NCI-H1417 treated with DMSO at 0.1 percent for 48 hours (cell line): ENCODE results near the gene FOXK1.

Experiments used
- DNase-seq: peaks from one replicate; lab custom pipeline; 2025; lab: John Stamatoyannopoulos, UW

FOXK1 gene

GRCh38 chr7:4722960-4723630, 41.0 kb downstream of the FOXK1 start:
- DNase-seq = no peak

GRCh38 chr7:4724648-4725013, 42.5 kb downstream of the FOXK1 start:
- DNase-seq = no peak

GRCh38 chr7:4725014-4725849, 43.1 kb downstream of the FOXK1 start:
- peak; percentile 8 for DNase-seq

GRCh38 chr7:4725850-4726450, 43.9 kb downstream of the FOXK1 start:
- DNase-seq = no peak

GRCh38 chr7:4726566-4726965, 44.5 kb downstream of the FOXK1 start:
- no peak for DNase-seq

DNA sequence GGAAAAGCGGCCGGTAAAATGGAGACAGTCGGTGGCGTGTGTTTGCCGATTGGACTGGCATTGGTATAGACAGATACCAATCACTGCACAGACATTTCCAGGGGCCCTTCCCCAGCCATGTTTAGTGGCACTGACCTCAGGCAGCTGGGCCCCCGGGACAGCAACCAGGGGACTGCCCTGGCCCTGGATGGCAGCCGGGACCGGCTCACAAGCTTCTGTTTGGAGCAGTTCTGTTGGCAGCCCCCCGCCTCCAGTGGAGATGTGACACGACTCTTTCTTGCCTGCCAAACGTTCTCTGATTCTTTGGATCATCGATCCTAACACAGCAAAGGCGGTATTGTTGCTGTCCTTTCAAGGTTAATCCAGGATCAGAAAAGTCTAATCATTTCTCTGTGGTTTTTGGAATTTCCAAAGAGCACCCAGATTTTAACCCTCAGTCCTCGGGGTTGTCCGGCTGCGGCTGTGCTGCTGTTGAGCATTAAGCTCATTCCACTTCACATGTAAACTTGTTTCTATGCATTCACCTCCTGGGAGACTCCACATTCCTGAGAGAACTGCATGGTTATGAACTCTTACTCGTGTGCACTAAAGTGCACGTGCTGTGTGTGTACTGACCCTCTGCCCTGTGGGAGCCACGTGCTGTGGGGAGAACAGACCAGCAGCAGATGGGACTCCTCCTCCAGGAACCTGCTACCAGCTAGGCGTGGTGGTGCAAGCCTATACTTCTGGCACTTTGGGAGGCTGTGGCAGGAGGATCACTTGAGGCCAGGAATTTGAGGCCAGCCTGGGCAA, 46.0 kb downstream of the FOXK1 start:
- no peak for DNase-seq

DNA sequence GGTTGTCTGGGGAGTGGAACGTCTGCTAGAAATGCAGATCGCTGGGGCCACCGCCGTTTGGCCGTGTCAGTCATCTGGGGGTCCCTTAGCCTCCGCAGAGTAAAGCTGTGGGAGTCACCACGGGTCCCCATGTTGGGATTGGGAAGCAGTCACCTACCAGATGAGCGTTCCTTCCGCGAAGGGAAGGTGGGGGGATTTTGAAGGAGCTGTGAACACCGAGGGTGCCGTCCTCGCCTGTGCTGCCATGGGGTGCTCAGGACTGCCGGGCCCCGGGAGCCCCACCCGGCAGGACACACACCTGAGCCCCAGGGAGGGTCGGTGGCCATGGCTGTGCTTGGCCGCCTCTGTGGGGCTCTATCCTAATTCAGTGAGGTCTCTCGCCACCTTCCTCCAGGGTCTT, 47.2 kb downstream of the FOXK1 start:
- DNase-seq = no peak

- DNase-seq = no peak
Observed at GRCh38 chr7:4730276-4730675, 48.2 kb downstream of the FOXK1 start.

DNA sequence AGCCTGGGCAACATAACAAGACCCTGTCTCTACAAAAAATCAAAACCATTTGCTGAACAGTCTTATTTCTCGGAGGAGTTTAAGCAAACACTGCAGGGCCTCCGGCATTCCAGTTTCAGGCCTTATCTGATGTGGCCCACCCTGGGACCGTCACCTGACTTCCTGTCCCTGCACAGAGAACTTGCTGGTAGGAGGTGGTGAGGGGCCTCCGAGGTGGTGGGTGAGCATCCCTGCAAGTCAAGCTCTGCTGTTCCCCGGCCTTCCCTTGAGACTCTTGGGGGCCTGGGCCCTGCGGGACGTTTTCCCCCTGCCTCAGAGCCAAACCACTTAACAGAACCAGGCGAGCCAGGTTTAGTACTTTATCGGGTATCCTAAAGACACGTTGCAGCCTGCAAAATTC, 48.9 kb downstream of the FOXK1 start:
- DNase-seq = no peak

GRCh38 chr7:4731803-4732202, 49.7 kb downstream of the FOXK1 start:
- DNase-seq = no peak

- no peak for DNase-seq
Observed at GRCh38 chr7:4733936-4734528, 51.9 kb downstream of the FOXK1 start.

DNA sequence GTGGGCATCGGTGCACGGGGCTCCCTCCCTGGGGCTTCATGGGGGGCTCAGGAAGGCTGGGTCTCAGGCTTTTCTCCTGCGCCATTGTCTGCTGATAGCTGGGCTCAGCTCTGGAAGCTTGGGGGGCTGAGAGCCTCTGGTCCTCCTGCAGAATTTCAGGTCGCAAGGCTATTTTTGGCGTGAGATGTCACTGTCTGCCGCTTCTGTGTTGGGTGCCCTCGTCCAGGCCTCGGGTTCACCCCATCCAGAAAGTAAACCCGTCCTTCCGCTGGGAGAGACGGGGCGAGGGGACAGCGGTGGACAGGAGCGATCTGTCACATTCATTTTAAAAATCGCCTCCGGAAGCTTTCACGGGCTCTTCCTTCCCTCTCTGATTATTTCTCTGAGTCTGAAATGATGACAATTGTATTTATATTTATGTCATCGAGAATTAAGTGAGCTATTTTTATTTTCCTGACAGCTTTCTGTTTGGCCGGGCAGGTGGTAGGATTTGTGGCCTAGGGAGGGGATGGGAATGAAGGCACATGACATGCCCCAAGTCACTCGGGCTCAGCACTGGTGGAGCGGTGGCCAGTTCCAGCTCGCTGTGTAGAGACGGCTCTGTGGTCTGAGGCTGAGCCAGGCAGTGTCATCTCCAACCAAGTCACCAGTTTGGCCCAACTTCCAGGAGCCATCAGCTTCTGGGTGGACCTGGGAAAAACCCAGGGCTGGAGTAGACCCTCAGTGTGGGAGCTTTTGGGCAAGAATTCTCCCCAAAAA, 52.7 kb downstream of the FOXK1 start:
- DNase-seq = no peak

DNA sequence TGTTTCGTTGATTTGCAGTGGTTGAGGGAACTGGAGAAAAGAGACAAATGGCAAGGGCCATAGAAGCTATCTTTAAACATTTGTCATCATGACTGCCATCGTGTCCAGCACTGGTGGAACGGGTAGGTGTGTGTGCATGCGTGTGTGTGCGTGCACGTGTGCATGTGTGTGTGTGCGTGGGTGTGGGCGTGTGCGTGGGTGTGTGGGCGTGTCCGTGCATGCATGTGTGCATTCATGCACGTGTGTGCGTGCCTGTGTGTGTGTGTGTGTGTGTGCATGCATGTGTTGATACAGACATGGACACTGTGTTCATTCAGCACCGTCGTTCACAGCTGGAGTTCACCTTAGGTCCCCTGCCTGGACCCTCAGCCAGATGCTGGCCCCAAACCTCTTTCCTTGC, 55.2 kb downstream of the FOXK1 start:
- no peak for DNase-seq

DNA sequence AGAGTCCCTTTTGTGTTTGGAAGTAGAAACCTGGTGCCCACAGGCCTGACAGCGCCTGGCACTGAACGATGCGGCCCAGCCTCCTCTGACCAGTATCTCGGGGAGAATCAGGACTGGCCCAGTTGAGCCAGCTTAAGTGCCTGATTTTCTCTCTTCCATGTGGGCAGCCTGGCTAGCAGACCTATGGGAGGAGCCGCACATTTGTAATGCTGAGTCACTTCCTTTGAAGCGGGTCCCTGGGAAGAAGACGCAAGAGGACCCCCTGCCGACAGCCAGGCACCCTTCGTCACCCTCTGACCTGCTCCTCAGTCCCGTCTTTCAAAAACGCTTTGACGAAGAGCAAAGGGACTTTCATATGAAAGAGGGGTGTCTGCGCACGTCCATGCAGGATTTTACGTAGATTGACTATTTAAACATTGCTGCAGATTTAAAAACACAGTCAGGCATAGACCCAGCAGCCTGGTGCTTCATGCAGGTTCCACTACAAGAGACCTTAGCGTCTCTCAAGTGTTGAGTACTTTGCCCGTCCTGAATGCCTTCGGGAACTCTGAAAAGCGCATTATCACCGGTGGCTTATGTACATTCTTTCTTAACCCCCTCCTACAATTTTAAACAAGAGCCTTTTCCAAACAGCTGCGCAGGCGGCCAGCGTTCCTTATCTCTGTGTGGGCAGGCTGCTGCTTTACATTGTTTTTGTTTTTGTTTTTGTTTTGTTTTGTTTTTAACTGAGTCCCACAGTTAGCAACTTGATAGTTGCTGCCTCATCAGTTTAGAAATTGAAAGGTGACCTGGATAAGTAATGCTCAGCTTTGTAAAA, 56.8 kb downstream of the FOXK1 start:
- DNase-seq = no peak

DNA sequence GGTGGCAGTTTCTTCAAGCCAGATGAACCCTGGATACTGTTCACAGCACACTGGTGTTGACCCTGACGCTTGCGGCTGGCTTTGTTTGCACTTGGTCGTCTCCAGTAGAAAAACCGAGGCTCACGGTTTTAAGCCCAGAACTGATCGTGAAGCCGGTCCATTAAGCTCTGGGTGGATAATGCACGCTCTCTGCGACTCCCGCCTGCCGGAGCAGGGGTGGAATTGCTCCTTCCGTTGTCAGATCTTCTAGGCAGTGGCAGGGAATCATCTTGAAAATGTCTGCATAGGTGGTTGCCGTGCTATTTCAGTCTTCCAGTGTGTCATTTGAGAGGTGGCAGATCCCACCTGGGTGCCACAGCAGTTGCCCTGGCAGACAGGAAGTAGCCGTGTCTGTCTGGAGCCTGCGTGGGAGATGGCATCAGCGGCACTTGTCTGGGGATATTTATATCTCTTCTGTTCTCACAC, 57.5 kb downstream of the FOXK1 start:
- DNase-seq = peak; percentile 58

DNA sequence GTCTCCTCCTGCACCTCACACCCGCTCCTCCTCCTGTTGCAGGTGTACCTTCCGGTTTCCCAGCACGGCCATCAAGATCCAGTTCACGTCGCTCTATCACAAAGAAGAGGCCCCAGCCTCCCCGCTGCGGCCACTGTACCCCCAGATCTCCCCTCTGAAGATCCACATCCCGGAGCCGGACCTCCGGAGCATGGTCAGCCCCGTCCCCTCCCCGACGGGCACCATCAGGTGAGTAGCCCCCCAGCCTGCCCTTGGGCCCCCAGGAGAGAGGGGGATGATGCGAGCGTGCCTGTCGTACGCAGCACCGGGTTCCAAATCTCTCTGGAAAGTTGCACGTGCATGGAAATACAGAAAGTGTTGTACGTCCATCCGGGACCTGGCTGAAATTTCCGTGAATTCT, 58.7 kb downstream of the FOXK1 start:
- DNase-seq = no peak

DNA sequence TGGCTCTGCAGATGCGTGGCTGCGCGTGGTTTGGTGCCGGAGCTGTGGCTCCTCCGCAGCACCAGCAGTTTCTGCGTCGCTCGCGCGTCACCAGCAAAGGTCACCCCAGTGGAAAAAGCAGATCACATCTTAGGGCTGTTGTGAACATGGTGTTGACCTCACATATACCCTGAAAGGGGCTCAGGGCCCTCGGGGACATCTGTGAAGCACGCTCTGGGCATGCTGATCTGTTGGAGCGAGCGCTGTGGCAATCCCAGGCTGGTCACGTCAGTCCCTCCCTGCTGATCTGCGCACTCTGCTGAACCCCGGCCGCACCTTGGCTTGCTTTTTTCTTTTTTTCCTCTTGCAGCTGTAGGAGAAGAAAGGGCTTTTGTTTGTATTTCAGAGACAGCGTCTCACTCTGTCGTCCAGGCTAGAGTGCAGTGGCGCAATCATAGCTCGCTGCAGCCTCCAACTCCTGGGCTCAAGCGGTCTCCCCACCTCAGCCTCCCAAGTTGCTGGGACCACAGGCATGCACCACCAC, 60.0 kb downstream of the FOXK1 start:
- DNase-seq = no peak

DNA sequence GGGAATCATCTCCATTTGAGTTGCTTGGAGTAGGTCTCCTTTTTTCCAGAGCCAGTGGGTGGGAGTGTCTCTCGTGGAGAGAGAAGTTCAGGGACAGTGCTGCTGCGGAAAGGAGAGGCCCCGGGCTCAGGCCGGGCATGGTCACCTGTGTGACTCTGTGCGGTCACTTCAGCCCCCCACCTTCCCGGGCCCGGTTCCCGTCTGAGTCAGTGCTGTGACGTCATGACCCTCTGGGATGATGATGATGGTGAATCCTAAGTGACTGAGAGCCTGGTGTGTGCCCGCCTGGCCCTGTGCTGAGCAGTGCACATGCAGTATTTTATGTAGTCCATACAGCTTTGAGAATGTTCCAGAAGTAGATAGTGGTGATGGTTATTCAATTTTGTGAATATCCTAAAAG, 60.8 kb downstream of the FOXK1 start:
- no peak for DNase-seq

- peak; percentile 75 for DNase-seq
Observed at GRCh38 chr7:4744391-4745264, 62.5 kb downstream of the FOXK1 start.
